ENCODE results near the gene CXXC5.

DNA sequence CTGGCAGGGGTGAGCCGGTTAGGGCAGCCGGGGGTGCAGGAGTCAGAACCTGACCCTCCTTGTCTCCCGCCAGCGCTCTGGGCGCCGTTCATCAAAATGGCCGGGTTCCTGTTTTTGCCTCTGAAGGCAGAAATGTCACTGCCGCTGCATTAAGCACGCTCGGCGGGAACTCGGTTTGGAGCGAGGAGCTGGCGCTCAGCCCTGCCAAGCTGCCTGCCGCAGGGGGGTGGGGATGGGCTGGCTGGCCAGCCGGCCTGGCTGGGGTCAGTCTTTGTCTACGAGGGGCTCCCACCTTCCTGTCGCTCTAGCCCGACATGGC, 63.7 kb downstream of the CXXC5 start:
- TF ChIP-seq POLR2A (IDR thresholded peaks at IDR 0.05; ENCODE audit: low read depth, low read length) (no peak), POLR2AphosphoS5 (IDR thresholded peaks at IDR 0.05; ENCODE audit: low read depth, low read length) (no peak)

Data from GM12892 (cell line).